A549 (cell line): ENCODE data around the gene UNC5CL. TPM values are rescaled to one million over a fixed set of nuclear protein-coding genes. Genes with fewer than 3 reads are reported as not detected.

ENCODE experiments used
- ATAC-seq, 2 experiments: fragments of 200-7000 bp in 1 of 2; fragments of >200 bp in 1 of 2; cut with Nextera tagmentation in 1 of 2; cut with Tn5 transposase in 1 of 2; 3 replicates each; pipeline versions ENCODE4 v1.8.0 to v1.9.1; 2018 to 2020; ENCODE audit warnings: mild to moderate bottlenecking in 1 of 2, moderate library complexity in 1 of 2
- CTCF ChIA-PET: fragments of 300-600 bp; sonication (Branson Sonifier 250); formaldehyde crosslinking; extraction: SDS; loops from one replicate; lab custom pipeline; 2021; ENCODE audit warnings: antibody characterized with exemption, inconsistent platforms; lab: Yijun Ruan, JAX
- POLR2A ChIA-PET: fragments of 350-600 bp; formaldehyde crosslinking; extraction: SDS; loops from one replicate; lab custom pipeline; 2021; ENCODE audit warnings: antibody characterized with exemption, inconsistent platforms; lab: Yijun Ruan, JAX
- DNase-seq, 2 experiments: peaks; one replicate each; pipeline versions ENCODE4 v3.0.0 to v3.0.0-alpha.2; 2011 to 2016; ENCODE audit warnings: low read depth in 1 of 2, low spot score in 1 of 2
- FAIRE-seq: peaks from 2 replicates; lab custom pipeline; 2011; peaks lifted over from hg19 to GRCh38; lab: Jason Lieb, UNC
- H3K27ac ChIP-seq, 2 experiments: fragments of >200 bp; sonication (Bioruptor Twin); formaldehyde crosslinking; 3 replicates each; pipeline ENCODE4 v1.5.1; 2016 to 2017
- H3K4me1 ChIP-seq: fragments of >200 bp; sonication (Bioruptor Twin); formaldehyde crosslinking; 3 replicates; pipeline ENCODE4 v1.6.1; 2016
- H3K4me2 ChIP-seq: fragments of >200 bp; sonication (Bioruptor Twin); formaldehyde crosslinking; 3 replicates; pipeline ENCODE4 v1.6.1; 2016
- H3K4me3 ChIP-seq: fragments of >200 bp; sonication (Bioruptor Twin); formaldehyde crosslinking; 3 replicates; pipeline ENCODE4 v1.5.1; 2016
- H3K9me3 ChIP-seq: fragments of >200 bp; sonication (Bioruptor Twin); formaldehyde crosslinking; 3 replicates; pipeline ENCODE4 v1.6.1; 2016
- BHLHE40 ChIP-seq: IDR thresholded peaks from 2 replicates; pipeline ENCODE4 v1.6.1; 2012; ENCODE audit warnings: low read depth, low read length, inconsistent platforms
- CBX2 ChIP-seq: fragments of 200-600 bp; sonication (generic); IDR thresholded peaks from 2 replicates; pipeline ENCODE4 v1.6.1; 2016; ENCODE audit warnings: low read depth, mild to moderate bottlenecking, borderline replicate concordance
- CHD2 ChIP-seq: fragments of 150-350 bp; IDR thresholded peaks from 2 replicates; pipeline ENCODE4 v1.6.1; 2014; ENCODE audit warnings: low read length; ENCODE audit not compliant: partially characterized antibody
- EHMT2 ChIP-seq: fragments of 200-600 bp; sonication (generic); IDR thresholded peaks from 2 replicates; pipeline ENCODE4 v1.6.1; 2016; ENCODE audit warnings: antibody characterized with exemption, low read depth, mild to moderate bottlenecking, moderate library complexity
- ELK1 ChIP-seq: fragments of 150-350 bp; IDR thresholded peaks from 2 replicates; pipeline ENCODE4 v1.6.1; 2014; ENCODE audit warnings: low read depth, mild to moderate bottlenecking, low read length
- EP300 ChIP-seq, 2 experiments: fragments of >200 bp; sonication (Bioruptor Twin); formaldehyde crosslinking; IDR thresholded peaks; 2 replicates in 1 of 2; 3 replicates in 1 of 2; pipeline ENCODE4 v1.6.1; 2016 to 2017
- FOSB ChIP-seq: fragments of 250-450 bp; sonication (Bioruptor Pico); IDR thresholded peaks from 2 replicates; pipeline ENCODE4 v1.5.0; 2020; ENCODE audit warnings: mild to moderate bottlenecking, moderate library complexity
- FOSL2 ChIP-seq, 2 experiments: fragments of 450-650 bp in 1 of 2; fragments of >200 bp in 1 of 2; sonication (Bioruptor Twin) in 1 of 2; formaldehyde crosslinking; IDR thresholded peaks; 2 replicates each; pipeline versions ENCODE4 v1.5.0 to v1.6.1; 2016 to 2020; ENCODE audit warnings: mild to moderate bottlenecking in 1 of 2, moderate library complexity in 1 of 2
- HDAC2 ChIP-seq: fragments of 200-600 bp; sonication (generic); IDR thresholded peaks from 2 replicates; pipeline ENCODE4 v1.6.1; 2016
- HEYL ChIP-seq: fragments of 250-450 bp; sonication (Bioruptor Pico); IDR thresholded peaks from 2 replicates; pipeline ENCODE4 v1.8.0; 2021; ENCODE audit warnings: mild to moderate bottlenecking, moderate library complexity
- KDM1A ChIP-seq: fragments of 200-600 bp; sonication (generic); IDR thresholded peaks from 2 replicates; pipeline ENCODE4 v1.6.1; 2016; ENCODE audit warnings: low read depth, mild to moderate bottlenecking
- KDM5A ChIP-seq: fragments of 200-600 bp; sonication (generic); IDR thresholded peaks from 2 replicates; pipeline ENCODE4 v1.6.1; 2016; ENCODE audit warnings: antibody characterized with exemption, mild to moderate bottlenecking
- MAX ChIP-seq: IDR thresholded peaks from 2 replicates; pipeline ENCODE4 v1.6.1; 2012
- RARB ChIP-seq: fragments of 250-450 bp; sonication (Bioruptor Pico); IDR thresholded peaks from 2 replicates; pipeline ENCODE4 v1.8.0; 2021; ENCODE audit warnings: mild to moderate bottlenecking, moderate library complexity
- RCOR1 ChIP-seq: fragments of 150-350 bp; IDR thresholded peaks from 2 replicates; pipeline ENCODE4 v1.6.1; 2014; ENCODE audit warnings: antibody characterized with exemption, low read length, low read depth
- RFX5 ChIP-seq: fragments of 450-650 bp; IDR thresholded peaks from 2 replicates; pipeline ENCODE4 v1.7.1; 2014; ENCODE audit warnings: antibody characterized with exemption, mild to moderate bottlenecking, moderate library complexity
- SMC3 ChIP-seq: fragments of >200 bp; sonication (Bioruptor Twin); formaldehyde crosslinking; IDR thresholded peaks from 3 replicates; pipeline ENCODE4 v1.6.1; 2018; ENCODE audit warnings: inconsistent platforms
- SREBF2 ChIP-seq: fragments of 450-650 bp; IDR thresholded peaks from 2 replicates; pipeline ENCODE4 v1.6.1; 2014; ENCODE audit warnings: mild to moderate bottlenecking, moderate library complexity
- TP53 ChIP-seq: fragments of 250-450 bp; sonication (Bioruptor Pico); IDR thresholded peaks from 2 replicates; pipeline ENCODE4 v1.5.0; 2021; ENCODE audit warnings: mild to moderate bottlenecking, moderate library complexity
- ZC3H11A ChIP-seq: fragments of 450-650 bp; IDR thresholded peaks from 2 replicates; pipeline ENCODE4 v1.6.1; 2014; ENCODE audit warnings: antibody characterized with exemption, mild to moderate bottlenecking
- ZNF302 ChIP-seq: fragments of 250-450 bp; sonication (Bioruptor Pico); IDR thresholded peaks from 2 replicates; pipeline ENCODE4 v1.9.0; 2021; ENCODE audit warnings: inconsistent platforms, mild to moderate bottlenecking, moderate library complexity
- ZSCAN20 ChIP-seq: fragments of 250-450 bp; sonication (Bioruptor Pico); IDR thresholded peaks from 2 replicates; pipeline ENCODE4 v1.8.0; 2022; ENCODE audit warnings: mild to moderate bottlenecking, moderate library complexity
- WGBS: methylation state at CpG from one replicate; pipeline ENCODE4 v1.1.6; 2017; ENCODE audit errors: missing lambda C conversion rate; 5-methylcytosine and 5-hydroxymethylcytosine counted together
- polyA plus RNA-seq, 4 experiments: library from polyadenylated mRNA; depleted of rRNA in 3 of 4; stranded (reverse); fragments of >200 nt; fragmentation: RNase III in 1 of 4; extraction: RNeasy Plus Mini Kit Qiagen cat#74134 plus additional on column Dnase treatment in 1 of 4; gene quantifications; 2 replicates in 3 of 4; 3 replicates in 1 of 4; pipeline ENCODE4 v1.2.3, GENCODE V29; 2011 to 2017
- TF ChIP-seq, protein P1 (sequence below): fragments of 250-450 bp; sonication (Bioruptor Pico); IDR thresholded peaks from 2 replicates; pipeline ENCODE4 v1.5.0; 2021; ENCODE audit warnings: mild to moderate bottlenecking, moderate library complexity, borderline replicate concordance
- TF ChIP-seq, protein P2 (sequence below): fragments of 200-600 bp; sonication (generic); IDR thresholded peaks from 2 replicates; pipeline ENCODE4 v1.6.1; 2016; ENCODE audit warnings: antibody characterized with exemption, mild to moderate bottlenecking, moderate library complexity

Gene UNC5CL
- polyA plus RNA-seq, 2 of the 4 experiments (the other 2 are of a cell fraction), result 1.1 to 2.8 TPM

- ChIA-PET POLR2A (no interaction called here), CTCF (interaction anchor here (1.0 to 2.8 kb wide), 6 partner anchors 9 to 147 kb away, joined by 3 to 22 read pairs (median 4); no protein-coding TSS in a partner anchor)
- FAIRE-seq, result no peak
- H3K9me3 ChIP-seq, result no peaks in the 10 kb centered on the region
- H3K4me3 ChIP-seq, result no peak overlapping the region
- no peak for ATAC-seq
- H3K27ac ChIP-seq, result peak overlapping the region in 1 of 2 experiments; percentile 48; a peak in 1 of 6 replicates
- 84% methylated on average over 2 of the region's 2 CpGs for WGBS
- no peak for TF ChIP-seq SREBF2
- TF ChIP-seq ELK1, result no peak
- TF ChIP-seq, protein P1, sequence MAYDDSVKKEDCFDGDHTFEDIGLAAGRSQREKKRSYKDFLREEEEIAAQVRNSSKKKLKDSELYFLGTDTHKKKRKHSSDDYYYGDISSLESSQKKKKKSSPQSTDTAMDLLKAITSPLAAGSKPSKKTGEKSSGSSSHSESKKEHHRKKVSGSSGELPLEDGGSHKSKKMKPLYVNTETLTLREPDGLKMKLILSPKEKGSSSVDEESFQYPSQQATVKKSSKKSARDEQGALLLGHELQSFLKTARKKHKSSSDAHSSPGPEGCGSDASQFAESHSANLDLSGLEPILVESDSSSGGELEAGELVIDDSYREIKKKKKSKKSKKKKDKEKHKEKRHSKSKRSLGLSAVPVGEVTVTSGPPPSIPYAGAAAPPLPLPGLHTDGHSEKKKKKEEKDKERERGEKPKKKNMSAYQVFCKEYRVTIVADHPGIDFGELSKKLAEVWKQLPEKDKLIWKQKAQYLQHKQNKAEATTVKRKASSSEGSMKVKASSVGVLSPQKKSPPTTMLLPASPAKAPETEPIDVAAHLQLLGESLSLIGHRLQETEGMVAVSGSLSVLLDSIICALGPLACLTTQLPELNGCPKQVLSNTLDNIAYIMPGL (CRISPR knock-in tag), result no peak
- TF ChIP-seq CBX2, result no peak
- TF ChIP-seq MAX, result no peak
- TF ChIP-seq KDM1A, result no peak
- no peak for TF ChIP-seq ZC3H11A
- TF ChIP-seq RFX5, result no peak
- TF ChIP-seq FOSB, result no peak
- no peak for TF ChIP-seq RARB (CRISPR knock-in tag)
- no peak for TF ChIP-seq EHMT2
- TF ChIP-seq KDM5A, result no peak
- TF ChIP-seq RCOR1, result no peak
- no peak for TF ChIP-seq BHLHE40
- TF ChIP-seq HEYL (CRISPR knock-in tag), result no peak
- no peak for TF ChIP-seq ZNF302 (CRISPR knock-in tag)
- TF ChIP-seq ZSCAN20 (CRISPR knock-in tag), result no peak
- TF ChIP-seq EP300 (IDR thresholded peaks at IDR 0.05), result no peak
- no peak for TF ChIP-seq TP53 (CRISPR knock-in tag)
- H3K4me2 ChIP-seq, result peak overlapping the region; percentile 33; the same call in 2 of the 3 replicates
- DNase-seq, result no peak
- peaks cover 51% of the 10 kb centered on the region for H3K4me1 ChIP-seq
Observed at GRCh38 chr6:41036601-41037000, 2.4 kb downstream of the UNC5CL start.

- Histone ChIP-seq H3K4me2 (peak overlapping the region; percentile 33; the same call in 2 of the 3 replicates), H3K27ac (no peak overlapping the region; a peak in 1 of 6 replicates), H3K9me3 (no peaks in the 10 kb centered on the region), H3K4me3 (no peak overlapping the region), H3K4me1 (peaks cover 47% of the 10 kb centered on the region)
- WGBS, result 31% methylated on average over 3 of the region's 3 CpGs
- FAIRE-seq, result no peak
- CTCF ChIA-PET, result interaction anchor here (0.6 to 2.8 kb wide), 7 partner anchors 9 to 647 kb away, joined by 3 to 22 read pairs (median 3); no protein-coding TSS in a partner anchor
- no peak for ATAC-seq
- peak in 1 of 2 experiments; percentile 21 for DNase-seq
- POLR2A ChIA-PET, result no interaction called here
- TF ChIP-seq HDAC2, result no peak
Observed at GRCh38 chr6:41036186-41036585, 2.8 kb downstream of the UNC5CL start.

DNA sequence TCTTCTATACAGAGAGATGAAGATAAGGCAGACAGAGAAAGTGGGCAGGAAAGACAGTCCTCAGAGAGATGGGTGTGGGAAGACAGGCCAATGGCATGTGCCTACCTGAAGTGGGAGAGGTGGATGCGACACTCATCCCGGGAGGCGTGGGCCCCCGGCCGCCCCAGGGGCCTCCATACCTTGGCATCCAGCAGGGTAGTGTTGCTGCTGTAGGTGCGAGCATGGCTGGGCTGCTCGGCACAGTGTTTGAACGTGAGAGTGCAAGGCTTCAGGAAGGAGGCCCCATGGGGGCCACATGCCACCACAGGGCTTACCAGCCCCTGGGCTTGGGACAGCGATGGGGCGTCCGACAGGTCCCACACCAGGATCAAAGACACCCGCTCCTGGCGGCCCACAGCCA, 5.2 kb downstream of the UNC5CL start:
- DNase-seq (no peak), ATAC-seq (no peak), FAIRE-seq (no peak)
- H3K9me3 ChIP-seq, result no peaks in the 10 kb centered on the region
- TF ChIP-seq FOSB, result no peak
- no peak for TF ChIP-seq TP53 (CRISPR knock-in tag)
- TF ChIP-seq ZSCAN20 (CRISPR knock-in tag), result no peak
- no peak for TF ChIP-seq BHLHE40
- TF ChIP-seq FOSL2 (IDR thresholded peaks at IDR 0.05), result no peak
- no peak for TF ChIP-seq FOSL2 (CRISPR knock-in tag; IDR thresholded peaks at IDR 0.05)
- TF ChIP-seq, protein P1 (CRISPR knock-in tag), result no peak
- TF ChIP-seq SMC3, result no peak
- no peak for TF ChIP-seq ZNF302 (CRISPR knock-in tag)
- no peak for TF ChIP-seq CHD2
- TF ChIP-seq, protein P2, sequence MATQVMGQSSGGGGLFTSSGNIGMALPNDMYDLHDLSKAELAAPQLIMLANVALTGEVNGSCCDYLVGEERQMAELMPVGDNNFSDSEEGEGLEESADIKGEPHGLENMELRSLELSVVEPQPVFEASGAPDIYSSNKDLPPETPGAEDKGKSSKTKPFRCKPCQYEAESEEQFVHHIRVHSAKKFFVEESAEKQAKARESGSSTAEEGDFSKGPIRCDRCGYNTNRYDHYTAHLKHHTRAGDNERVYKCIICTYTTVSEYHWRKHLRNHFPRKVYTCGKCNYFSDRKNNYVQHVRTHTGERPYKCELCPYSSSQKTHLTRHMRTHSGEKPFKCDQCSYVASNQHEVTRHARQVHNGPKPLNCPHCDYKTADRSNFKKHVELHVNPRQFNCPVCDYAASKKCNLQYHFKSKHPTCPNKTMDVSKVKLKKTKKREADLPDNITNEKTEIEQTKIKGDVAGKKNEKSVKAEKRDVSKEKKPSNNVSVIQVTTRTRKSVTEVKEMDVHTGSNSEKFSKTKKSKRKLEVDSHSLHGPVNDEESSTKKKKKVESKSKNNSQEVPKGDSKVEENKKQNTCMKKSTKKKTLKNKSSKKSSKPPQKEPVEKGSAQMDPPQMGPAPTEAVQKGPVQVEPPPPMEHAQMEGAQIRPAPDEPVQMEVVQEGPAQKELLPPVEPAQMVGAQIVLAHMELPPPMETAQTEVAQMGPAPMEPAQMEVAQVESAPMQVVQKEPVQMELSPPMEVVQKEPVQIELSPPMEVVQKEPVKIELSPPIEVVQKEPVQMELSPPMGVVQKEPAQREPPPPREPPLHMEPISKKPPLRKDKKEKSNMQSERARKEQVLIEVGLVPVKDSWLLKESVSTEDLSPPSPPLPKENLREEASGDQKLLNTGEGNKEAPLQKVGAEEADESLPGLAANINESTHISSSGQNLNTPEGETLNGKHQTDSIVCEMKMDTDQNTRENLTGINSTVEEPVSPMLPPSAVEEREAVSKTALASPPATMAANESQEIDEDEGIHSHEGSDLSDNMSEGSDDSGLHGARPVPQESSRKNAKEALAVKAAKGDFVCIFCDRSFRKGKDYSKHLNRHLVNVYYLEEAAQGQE, result no peak
- no peak for TF ChIP-seq MAX
- WGBS, result 95% methylated on average over 8 of the region's 13 CpGs
- H3K4me2 ChIP-seq, result no peak overlapping the region
- H3K27ac ChIP-seq, result no peak overlapping the region
- CTCF ChIA-PET, result interaction anchor here (2.3 kb wide), 1 partner anchor 139 kb away, joined by 5 read pairs; no protein-coding TSS in a partner anchor
- POLR2A ChIA-PET, result no interaction called here
- H3K4me3 ChIP-seq, result no peak overlapping the region
- peaks cover 26% of the 10 kb centered on the region for H3K4me1 ChIP-seq
